ENCODE results near the gene RAB30. TPM values are rescaled to one million over a fixed set of nuclear protein-coding genes. Genes with fewer than 3 reads are reported as not detected.

Gene RAB30
- total and polyA plus RNA-seq, 9 of the 15 experiments (the other 6 are each of a cell fraction or from before 2014, with no cell fraction given): 0.29 to 1.3 (median 1.0) TPM

- H4K20me1 ChIP-seq (replicated peaks; ENCODE audit: control insufficient read depth, insufficient read depth, low read length): no peaks in the 10 kb centered on the region
- H3K36me3 ChIP-seq (ENCODE audit: control insufficient read depth, insufficient read depth, low read length): no peaks in the 10 kb centered on the region
- no peak overlapping the region for H3K4me3 ChIP-seq
- peaks cover 0 to 4% of the 10 kb centered on the region in 2 experiments; a peak in 2 of 5 replicates for H3K4me1 ChIP-seq (replicated peaks in 1 of 2; ENCODE audit: control insufficient read depth in 2 of 2, insufficient read depth in 2 of 2, low read length in 2 of 2)
- intact Hi-C loops (cut with micrococcal nuclease): no loop called here
- no peak overlapping the region for H3K27ac ChIP-seq (ENCODE audit: extremely low read depth, low read depth, low read length)
- H3K9me3 ChIP-seq (replicated peaks; ENCODE audit: control insufficient read depth, insufficient read depth, low read depth, low read length): no peaks in the 10 kb centered on the region
- H3K4me2 ChIP-seq (ENCODE audit: insufficient read depth, low read length): no peak overlapping the region
- ATAC-seq (peak; percentile 66), DNase-seq (ENCODE audit: extremely low read depth in 1 of 4, low spot score in 3 of 4) (no peak), FAIRE-seq (no peak)
- WGBS (ENCODE audit: insufficient coverage, low coverage, missing lambda C conversion rate): 0% methylated on average over 2 of the region's 2 CpGs
- H3K27me3 ChIP-seq (ENCODE audit: control insufficient read depth in 2 of 2, insufficient read depth in 2 of 2, low read length in 2 of 2): 0 out of 5 replicates have a peak, but pooled peaks cover 0 to 2% of the 10 kb centered on the region in 2 experiments
- H2AFZ ChIP-seq (ENCODE audit: low read depth, low read length): no peak overlapping the region
- in situ Hi-C loops (cut with MboI): no loop called here
- ChIA-PET CTCF (ENCODE audit: low intra/inter-chr PET ratio) (no interaction called here), POLR2A (no interaction called here)
- no peaks in the 10 kb centered on the region for H3K79me2 ChIP-seq (ENCODE audit: control insufficient read depth, insufficient read depth, low read length)
- no peak overlapping the region for H3K9ac ChIP-seq (ENCODE audit: insufficient read depth in 1 of 2, low read depth in 2 of 2, low read length in 2 of 2)
- no TSS peak for BruUV-seq (replicated peaks)
- H3K9me1 ChIP-seq (ENCODE audit: control insufficient read depth, insufficient read depth, low read length): no peaks in the 10 kb centered on the region
- no peak for TF ChIP-seq HDAC8 (tag; IDR thresholded peaks at IDR 0.05)
- 0 out of 2 replicates have a peak, but pooled peaks have one; percentile 13 for TF ChIP-seq CREM (IDR thresholded peaks at IDR 0.05; ENCODE audit: low read depth)
- TF ChIP-seq FUS (optimal IDR thresholded peaks at IDR 0.05; ENCODE audit: low read depth, low read length): no peak
- 0 out of 2 replicates have a peak, but pooled peaks have one; percentile 29 for TF ChIP-seq ZEB2 (IDR thresholded peaks at IDR 0.05)
- TF ChIP-seq RFX5 (IDR thresholded peaks at IDR 0.05; ENCODE audit: low read depth, low read length): no peak
- TF ChIP-seq ATF1 (CRISPR knock-in tag; IDR thresholded peaks at IDR 0.05): no peak
- TF ChIP-seq ATF1 (tag; IDR thresholded peaks at IDR 0.05): peak; percentile 45; the same call in 1 of the 2 replicates
- peak; percentile 35; the same call in 1 of the 2 replicates for TF ChIP-seq TCF3 (CRISPR knock-in tag; IDR thresholded peaks at IDR 0.05)
- TF ChIP-seq MTA2 (IDR thresholded peaks at IDR 0.05; ENCODE audit: low read depth): no peak
- no peak for TF ChIP-seq MCM3 (IDR thresholded peaks at IDR 0.05)
- TF ChIP-seq SMARCE1 (IDR thresholded peaks at IDR 0.05): peak; percentile 31; the same call in 1 of the 2 replicates
- TF ChIP-seq SMARCC2 (IDR thresholded peaks at IDR 0.05; ENCODE audit: low read depth): no peak
- no peak for TF ChIP-seq ZNF41 (CRISPR knock-in tag; conservative IDR thresholded peaks at IDR 0.05)
- TF ChIP-seq MAZ (CRISPR knock-in tag; conservative IDR thresholded peaks at IDR 0.05 in 1 of 2, IDR thresholded peaks at IDR 0.05 in 1 of 2): 0 out of 4 replicates have a peak, but pooled peaks of 1 of the 2 experiments have one; percentile 50
- no peak for TF ChIP-seq MCM5 (IDR thresholded peaks at IDR 0.05; ENCODE audit: low read depth)
- TF ChIP-seq CBFA2T2 (conservative IDR thresholded peaks at IDR 0.05): peak; percentile 22; the same call in 1 of the 2 replicates
- TF ChIP-seq RCOR1 (IDR thresholded peaks at IDR 0.05; ENCODE audit: borderline replicate concordance in 1 of 2, low read depth in 2 of 2, low read length in 2 of 2): peak in 1 of 2 experiments; percentile 78; a peak in 2 of 4 replicates
- TF ChIP-seq ZNF717 (CRISPR knock-in tag; IDR thresholded peaks at IDR 0.05): no peak
- TF ChIP-seq RREB1 (CRISPR knock-in tag; IDR thresholded peaks at IDR 0.05): 0 out of 2 replicates have a peak, but pooled peaks have one; percentile 63
- TF ChIP-seq ESRRA (IDR thresholded peaks at IDR 0.05; ENCODE audit: borderline replicate concordance, low read depth): peak; percentile 22; the same call in 1 of the 2 replicates
- TF ChIP-seq ZNF445 (CRISPR knock-in tag; IDR thresholded peaks at IDR 0.05; ENCODE audit: low read depth): no peak
- TF ChIP-seq ZNF224 (CRISPR knock-in tag; IDR thresholded peaks at IDR 0.05): no peak
These were observed 17.7 kb downstream of the RAB30 start for GRCh38 chr11:83054001-83054400.
